GM10847 (cell line): ENCODE results near the gene U2AF2.

Experiments
- POLR2A ChIP-seq: IDR thresholded peaks from 2 replicates; pipeline ENCODE4 v1.6.1; 2011; ENCODE audit not compliant: insufficient read length; ENCODE audit errors: extremely low read depth

The U2AF2 gene

GRCh38 chr19:55645512-55645881 lies 9.3 kb upstream of the U2AF2 start:
- TF ChIP-seq POLR2A, result no peak

GRCh38 chr19:55646889-55647731 lies 7.7 kb upstream of the U2AF2 start:
- no peak for TF ChIP-seq POLR2A

GRCh38 chr19:55647732-55648584 lies 6.9 kb upstream of the U2AF2 start, which contains the start of gene CCDC106:
CCDC106 (plus strand) TSS chr19:55648212; CDS start chr19:55649047, 835 bp downstream.
- TF ChIP-seq POLR2A, result peak; percentile 5

- no peak for TF ChIP-seq POLR2A
Measured at GRCh38 chr19:55648585-55649267, 6.1 kb upstream of the U2AF2 start.

GRCh38 chr19:55649268-55650125 lies 5.3 kb upstream of the U2AF2 start:
- TF ChIP-seq POLR2A, result no peak

- no peak for TF ChIP-seq POLR2A
Measured at GRCh38 chr19:55650126-55650557, 4.7 kb upstream of the U2AF2 start.

- no peak for TF ChIP-seq POLR2A
Measured at GRCh38 chr19:55650602-55651230, 4.1 kb upstream of the U2AF2 start.

- no peak for TF ChIP-seq POLR2A
Measured at GRCh38 chr19:55651236-55651635, 3.6 kb upstream of the U2AF2 start.

- TF ChIP-seq POLR2A, result no peak
Measured at GRCh38 chr19:55652311-55653128, 2.3 kb upstream of the U2AF2 start.

- TF ChIP-seq POLR2A, result peak; percentile 73
Measured at GRCh38 chr19:55653651-55654322, 1.0 kb upstream of the U2AF2 start.

- TF ChIP-seq POLR2A, result no peak
Measured at GRCh38 chr19:55654323-55654867, 440 bp upstream of the U2AF2 start.

GRCh38 chr19:55655648-55656040 lies 809 bp downstream of the U2AF2 start:
- TF ChIP-seq POLR2A, result no peak
